AG09309 (cell line): ENCODE measurements around the gene FNTB.

Experiments used
- DNase-seq: peaks from one replicate; pipeline ENCODE4 v3.0.0-alpha.2; 2010; ENCODE audit warnings: low read depth
- H3K4me3 ChIP-seq: 2 replicates; pipeline ENCODE4 v1.5.1; 2011; ENCODE audit warnings: mild to moderate bottlenecking, low read depth, low read length, moderate library complexity; ENCODE audit not compliant: control insufficient read depth
- TF ChIP-seq, protein P1 (sequence below): IDR thresholded peaks from 2 replicates; pipeline ENCODE4 v1.5.1; 2011; ENCODE audit warnings: mild to moderate bottlenecking, low read depth, low read length, inconsistent platforms; ENCODE audit not compliant: insufficient read depth, control insufficient read depth; ENCODE audit errors: missing control alignments

The FNTB gene

DNA sequence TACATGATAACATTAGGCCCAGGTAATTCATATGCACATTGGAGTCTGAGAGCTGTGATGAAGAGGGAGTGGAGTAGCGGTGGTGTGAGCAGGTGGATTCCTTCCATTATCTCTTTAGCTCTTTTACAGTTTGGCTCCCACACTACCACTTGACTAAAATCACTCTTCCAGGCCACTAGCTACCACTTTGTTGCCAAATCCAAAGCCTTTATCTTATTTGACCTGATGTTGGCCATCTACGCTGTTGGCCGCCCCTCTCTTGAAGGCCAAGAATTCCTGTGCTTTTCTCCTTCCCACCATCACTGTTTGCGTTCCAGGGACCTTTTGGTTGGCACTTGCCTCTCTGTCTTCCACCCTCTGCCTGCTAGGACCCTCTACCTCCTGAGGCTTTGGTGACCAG is 119.6 kb downstream of the FNTB start:
- no peak for DNase-seq
- TF ChIP-seq, protein P1, sequence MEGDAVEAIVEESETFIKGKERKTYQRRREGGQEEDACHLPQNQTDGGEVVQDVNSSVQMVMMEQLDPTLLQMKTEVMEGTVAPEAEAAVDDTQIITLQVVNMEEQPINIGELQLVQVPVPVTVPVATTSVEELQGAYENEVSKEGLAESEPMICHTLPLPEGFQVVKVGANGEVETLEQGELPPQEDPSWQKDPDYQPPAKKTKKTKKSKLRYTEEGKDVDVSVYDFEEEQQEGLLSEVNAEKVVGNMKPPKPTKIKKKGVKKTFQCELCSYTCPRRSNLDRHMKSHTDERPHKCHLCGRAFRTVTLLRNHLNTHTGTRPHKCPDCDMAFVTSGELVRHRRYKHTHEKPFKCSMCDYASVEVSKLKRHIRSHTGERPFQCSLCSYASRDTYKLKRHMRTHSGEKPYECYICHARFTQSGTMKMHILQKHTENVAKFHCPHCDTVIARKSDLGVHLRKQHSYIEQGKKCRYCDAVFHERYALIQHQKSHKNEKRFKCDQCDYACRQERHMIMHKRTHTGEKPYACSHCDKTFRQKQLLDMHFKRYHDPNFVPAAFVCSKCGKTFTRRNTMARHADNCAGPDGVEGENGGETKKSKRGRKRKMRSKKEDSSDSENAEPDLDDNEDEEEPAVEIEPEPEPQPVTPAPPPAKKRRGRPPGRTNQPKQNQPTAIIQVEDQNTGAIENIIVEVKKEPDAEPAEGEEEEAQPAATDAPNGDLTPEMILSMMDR: no peak
- no peak overlapping the region for H3K4me3 ChIP-seq

DNA sequence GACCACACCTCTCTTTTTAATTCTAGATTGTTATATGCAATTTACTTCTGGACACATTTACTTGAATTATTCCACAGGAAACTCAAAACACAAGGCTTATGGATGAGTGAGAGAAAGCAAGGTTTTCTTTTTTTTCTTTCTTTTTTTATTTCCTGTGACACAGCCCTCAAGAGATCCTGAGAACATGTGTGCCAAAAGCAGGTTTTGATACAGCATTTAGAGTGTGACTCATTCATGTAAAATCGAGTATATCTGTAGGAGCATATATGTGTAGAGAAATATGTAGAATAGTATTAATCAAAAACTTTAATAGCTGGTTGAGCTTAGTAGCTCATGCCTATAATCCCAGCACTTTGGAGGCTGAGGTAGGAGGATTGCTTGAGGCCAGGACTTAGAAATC is 120.0 kb downstream of the FNTB start:
- TF ChIP-seq, protein P1: no peak
- no peak for DNase-seq
- H3K4me3 ChIP-seq: no peak overlapping the region

DNA sequence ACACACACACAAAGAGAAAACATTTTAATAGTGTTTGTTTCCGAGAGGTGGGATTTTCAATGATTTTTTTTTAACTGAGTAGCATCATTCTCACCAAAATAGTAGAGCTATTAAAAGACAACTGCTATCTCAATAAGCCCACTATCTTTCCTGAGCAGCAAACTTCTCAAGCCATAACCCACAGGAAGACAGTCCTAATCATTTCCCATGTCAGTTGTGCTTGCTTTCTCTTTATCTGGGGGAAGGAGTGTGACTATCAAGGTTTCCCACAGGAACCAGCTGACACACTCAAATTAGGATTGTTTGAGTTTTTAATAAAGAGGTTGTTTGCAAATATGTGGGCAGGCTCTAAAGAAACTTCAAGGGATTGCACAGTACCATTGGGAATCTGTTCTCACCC is 120.5 kb downstream of the FNTB start:
- TF ChIP-seq, protein P1: no peak
- no peak overlapping the region for H3K4me3 ChIP-seq
- DNase-seq: no peak

DNA sequence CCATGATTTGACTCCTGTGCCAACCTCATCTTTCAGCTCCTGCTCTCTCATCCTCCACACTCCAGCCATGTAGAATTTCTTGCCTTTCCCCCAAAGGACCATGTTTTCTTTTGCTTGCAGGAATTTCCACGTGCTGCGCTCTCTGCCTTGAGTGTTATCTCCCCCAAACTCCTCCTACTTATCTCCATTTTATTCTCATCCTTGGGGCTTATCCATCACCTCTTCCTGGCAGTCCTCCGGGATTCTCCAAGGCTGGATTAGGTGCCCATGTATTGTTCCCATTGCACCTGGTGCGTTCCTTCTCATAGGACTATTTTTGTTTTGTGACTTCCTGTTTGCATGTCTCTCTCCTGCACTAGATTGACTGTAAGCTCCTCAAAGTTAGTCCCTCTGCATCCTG is 122.7 kb downstream of the FNTB start:
- H3K4me3 ChIP-seq: no peak overlapping the region
- TF ChIP-seq, protein P1: no peak
- no peak for DNase-seq

DNA sequence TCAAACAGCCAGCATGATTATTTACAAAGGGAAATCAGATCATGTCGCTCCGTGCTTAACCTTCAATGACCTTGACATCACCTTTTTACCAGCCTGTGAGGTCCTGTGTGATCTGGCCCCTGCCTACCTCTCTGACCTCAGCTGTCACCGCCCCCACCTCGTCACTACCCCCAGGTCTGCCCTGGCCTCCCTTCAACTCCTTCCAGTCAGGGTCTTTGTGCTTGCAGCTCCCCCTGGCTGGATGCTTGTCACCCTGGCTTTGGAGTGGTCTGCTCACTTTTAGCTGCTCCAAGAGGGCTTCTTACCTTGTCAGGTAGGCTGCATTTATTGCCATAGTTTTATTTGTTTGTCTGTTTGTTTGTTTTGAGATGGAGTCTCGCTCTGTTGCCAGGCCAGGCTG is 123.8 kb downstream of the FNTB start:
- DNase-seq: no peak

More for the DNA sequence above, 123.8 kb downstream of the FNTB start:
- TF ChIP-seq, protein P1: no peak
- no peak overlapping the region for H3K4me3 ChIP-seq
